Suppressor macrophage (primary cell): ENCODE results near the gene MFSD2A.
"Not testable (repeated sequence)": the region's sequence is repeated elsewhere in the genome, so short reads cannot be mapped to it uniquely, and the experiment has no call there.

Experiments
- DNase-seq, 4 experiments: peaks; one replicate each; pipeline ENCODE4 v3.0.0-alpha.2; 2020 to 2022

The MFSD2A gene

GRCh38 chr1:40003156-40004093, 48.5 kb downstream of the MFSD2A start:
- peak in 2 of 4 experiments; percentile 72 to 76 for DNase-seq

- DNase-seq = no peak
Measured at GRCh38 chr1:40004857-40005256, 49.9 kb downstream of the MFSD2A start.

GRCh38 chr1:40007481-40008034, 52.6 kb downstream of the MFSD2A start:
- DNase-seq = not testable (repeated sequence)

DNA sequence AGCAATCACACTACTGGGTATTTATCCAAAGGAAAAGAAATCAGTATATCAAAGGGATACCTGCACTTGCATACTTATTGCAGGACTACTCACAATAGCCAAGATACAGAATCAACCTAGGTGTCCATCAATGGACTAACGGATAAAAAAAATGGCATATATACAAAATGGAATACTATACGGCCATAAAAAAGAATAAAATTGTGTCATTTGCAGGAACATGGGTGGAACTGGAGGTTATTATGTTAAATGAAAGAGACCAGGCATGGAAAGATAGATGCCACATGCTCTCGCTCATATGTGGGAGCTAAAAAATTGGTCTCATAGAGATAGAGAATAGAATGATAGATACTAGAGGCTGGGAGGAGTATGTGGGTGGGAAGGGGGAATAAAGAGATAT, 56.3 kb downstream of the MFSD2A start:
- DNase-seq = no peak

- DNase-seq = peak in 3 of 4 experiments; percentile 30 to 56 (median 54)
Measured at GRCh38 chr1:40014253-40014706, 59.3 kb downstream of the MFSD2A start.

DNA sequence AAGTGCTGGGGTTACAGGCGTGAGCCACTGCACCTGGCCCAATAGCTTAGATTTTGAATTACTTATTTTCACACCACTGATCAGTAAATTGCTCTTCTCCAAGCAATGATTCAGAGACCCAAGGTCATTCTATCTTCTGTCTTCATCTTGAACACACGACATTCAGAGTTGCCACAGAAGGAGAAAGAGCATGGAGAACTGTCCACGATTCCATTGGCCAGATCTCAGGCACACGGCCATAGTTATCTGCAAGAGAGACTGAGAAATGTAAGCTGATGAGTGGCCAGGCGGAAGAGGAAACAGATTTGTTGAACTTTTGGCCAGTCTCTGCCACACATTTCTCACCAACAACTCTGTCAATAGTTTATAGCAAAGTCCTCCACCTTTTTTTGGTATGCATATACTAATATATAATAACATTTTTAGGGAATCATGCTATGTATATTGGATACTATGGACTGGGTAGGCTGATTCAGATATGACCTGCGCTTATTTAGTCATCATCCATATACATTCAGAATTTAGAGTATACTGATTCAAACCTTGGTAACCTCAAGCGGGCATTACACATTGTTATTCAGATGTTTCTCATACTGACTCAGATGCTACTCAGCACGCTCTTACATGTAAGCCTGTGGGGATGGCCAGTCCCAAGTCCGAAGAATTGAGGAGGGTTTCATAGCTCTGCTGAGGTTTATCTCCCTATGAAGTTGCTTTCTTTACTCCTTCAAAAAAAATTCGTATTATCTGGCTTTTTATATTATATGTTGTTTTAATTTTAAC, 60.1 kb downstream of the MFSD2A start:
- DNase-seq = peak in 1 of 4 experiments; percentile 16

GRCh38 chr1:40017951-40018575, 63.1 kb downstream of the MFSD2A start:
- no peak for DNase-seq
